Measurements from ENCODE around the gene DAZAP1.

The DAZAP1 gene

DNA sequence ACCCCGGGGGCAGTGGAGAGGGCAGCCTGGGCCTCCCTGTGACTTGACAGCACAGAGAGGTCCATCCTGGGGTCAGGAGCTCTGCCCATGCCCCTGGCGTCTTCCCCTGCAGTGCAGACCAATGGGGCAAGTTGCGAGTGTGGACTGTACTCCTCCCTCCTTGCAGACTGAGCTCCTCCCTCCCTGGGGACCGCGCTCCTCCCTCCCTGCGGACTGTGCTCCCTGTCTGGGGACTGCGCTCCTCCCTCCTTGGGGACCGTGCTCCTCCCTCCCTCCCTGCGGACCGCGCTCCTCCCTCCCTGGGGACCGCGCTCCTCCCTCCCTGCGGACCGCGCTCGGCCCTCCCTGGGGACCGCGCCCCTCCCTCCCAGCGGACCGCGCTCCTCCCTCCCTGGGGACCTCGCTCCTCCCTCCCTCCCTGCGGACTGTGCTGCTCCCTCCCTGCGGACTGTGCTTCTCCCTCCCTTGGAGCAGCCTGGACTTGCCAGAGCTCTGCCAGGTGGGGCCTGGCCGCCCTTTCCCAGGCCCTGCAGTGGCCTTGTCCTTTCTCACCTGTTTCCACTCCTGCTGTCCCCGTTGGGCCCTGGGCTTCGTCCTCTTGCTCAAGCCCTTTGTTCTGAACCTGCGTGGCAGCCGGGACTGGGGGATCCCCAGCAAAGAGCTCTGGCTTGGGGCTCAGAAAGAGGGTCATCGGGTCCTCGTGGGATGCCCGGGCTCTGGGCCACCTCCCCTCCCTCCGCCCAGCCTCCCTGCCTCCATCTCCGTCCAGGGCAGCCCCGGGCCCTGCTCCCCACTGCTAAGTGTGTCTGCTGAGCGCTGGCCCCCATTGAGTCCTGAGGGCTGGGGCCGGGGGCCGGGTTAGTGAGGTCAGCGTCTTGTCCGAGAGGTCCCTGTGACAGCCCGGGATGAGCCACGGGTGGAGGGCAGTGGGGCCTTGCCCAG lies 12.9 kb upstream of the DAZAP1 start:
- no peak for DNase-seq

DNA sequence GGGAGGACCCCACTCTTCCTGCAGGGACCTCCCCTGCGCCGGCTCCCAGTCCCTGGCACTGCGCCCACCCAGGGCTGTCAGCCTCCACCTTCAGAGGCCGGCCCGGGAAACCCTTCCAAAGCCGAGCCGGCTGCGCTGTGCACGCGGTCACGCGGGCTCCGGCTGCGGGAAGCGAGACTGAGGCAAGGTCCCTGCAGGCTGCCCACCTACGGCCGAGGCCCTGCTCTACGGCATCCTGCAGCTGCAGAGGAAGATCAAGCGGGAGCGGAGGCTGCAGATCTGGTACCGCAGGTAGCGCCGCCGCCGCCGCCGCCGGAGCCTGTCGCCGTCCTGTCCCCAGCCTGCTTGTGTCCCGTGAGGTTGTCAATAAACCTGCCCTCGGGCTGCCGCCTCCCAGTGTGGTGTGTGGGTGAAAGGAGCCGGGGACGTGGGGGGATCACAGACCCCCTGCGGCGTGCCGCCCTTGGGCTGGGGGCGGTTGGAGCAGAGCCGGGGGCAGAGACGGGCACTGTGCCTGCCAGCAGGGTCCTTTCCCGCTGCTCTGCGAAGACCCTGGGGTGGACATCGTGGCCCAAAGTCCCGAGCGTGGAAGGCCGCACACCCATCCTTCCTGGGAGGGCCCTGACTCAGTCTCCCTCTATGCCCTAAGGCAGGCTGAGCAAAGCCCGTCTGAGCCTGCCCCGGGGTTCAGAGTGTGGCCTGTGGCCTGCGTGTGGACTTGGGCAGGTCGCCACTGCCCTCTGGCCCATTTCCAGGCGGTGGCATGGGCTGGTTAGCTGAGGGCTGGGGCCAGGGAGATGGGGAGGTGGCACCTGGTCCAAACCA lies 12.0 kb upstream of the DAZAP1 start:
- no peak for DNase-seq

DNA sequence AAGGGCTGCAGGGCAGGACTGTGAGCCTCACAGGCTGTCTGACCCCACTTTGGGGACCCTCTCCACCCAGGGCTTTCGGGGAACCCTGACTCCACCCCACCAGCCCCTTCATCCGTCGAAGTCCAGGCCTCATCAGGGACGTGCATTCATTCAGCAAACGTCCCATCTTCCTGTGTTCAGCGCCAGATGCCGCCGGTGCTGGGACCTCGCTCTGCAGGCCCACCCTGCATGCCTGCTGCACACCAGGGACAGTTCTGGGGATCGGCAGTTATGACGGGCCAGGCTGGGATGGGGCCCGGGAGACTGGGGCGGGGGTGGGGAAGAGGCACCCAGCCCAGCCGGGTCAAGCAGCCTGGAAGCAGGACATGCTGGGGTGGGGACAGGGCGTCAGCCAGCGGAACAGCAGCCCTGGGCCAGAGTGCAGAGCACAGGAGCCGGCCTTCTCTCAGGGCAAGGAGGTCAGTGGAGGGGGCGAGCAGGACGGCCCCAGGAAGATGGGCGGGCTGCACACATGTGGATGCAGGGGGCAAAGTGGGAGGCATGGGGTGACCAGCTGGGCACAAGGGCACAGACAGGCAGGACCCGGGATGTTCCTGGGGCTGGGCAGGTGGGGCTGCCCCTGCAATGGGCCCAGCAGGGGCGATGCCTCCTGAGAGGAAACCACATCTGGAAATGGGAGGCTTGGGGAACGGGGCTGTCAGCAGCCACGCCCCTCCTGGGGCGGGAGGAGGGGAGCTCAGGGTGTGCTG lies 11.2 kb upstream of the DAZAP1 start:
- no peak for DNase-seq

DNA sequence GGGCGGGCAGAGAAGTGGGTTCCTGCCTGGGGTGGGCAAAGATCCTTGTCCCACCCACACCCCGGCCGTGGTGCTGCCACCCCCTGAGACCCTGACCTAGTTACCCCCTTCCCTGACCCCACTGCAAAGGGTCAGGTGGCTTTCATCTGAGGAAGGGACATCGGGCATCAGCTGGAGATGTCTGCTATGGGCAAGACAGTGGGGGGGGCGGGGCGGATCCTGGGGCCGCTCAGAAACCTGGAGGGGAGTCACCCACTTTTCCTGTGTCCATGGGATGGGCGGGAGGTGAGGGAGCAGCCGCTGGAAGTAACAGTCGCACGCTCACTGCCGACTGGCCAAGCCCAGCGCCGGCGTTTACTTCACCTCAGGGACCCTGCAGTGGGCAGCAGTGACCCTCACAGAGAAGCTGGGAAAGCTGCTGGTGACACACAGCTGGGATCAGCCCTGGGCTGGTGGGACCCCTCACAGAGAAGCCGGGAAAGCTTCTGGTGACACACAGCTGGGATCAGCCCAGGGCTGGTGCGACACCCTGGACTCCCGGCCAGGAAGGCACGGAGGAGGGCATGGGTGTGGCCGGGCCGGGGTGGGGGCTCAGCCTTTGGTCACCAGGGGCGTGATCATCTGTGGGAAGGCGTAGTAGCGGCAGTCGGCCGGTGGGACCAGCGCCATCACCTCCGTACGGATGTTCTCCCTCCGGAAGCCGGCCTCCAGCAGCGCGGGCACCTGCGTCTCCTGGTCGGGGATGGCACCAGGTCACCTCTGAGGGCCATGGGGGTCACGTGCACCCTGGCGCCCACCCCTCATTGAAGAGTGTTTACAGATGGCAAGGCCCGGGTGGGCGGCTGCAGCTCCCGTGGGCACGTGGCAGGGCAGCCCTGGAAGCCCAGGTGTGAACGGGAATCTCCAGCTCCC lies 10.4 kb upstream of the DAZAP1 start:
- DNase-seq = no peak

DNA sequence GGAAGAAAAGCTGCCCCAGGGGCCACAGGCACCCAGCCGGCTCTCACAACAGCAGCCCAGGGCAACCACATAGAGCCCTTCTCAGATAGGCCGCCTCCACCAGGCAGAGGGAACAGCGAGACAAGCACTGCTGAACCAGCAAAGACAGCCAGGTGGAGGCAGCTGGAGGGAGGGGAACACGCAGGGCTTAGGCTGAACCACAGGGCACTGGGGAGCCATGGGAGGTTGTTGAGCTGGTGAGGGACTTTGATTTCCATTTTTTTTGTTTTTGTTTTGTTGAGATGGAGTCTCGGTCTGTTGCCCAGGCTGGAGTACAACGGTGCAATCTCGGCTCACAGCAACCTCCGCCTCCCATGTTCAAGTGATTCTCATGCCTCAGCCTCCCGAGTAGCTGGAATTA lies 9.5 kb upstream of the DAZAP1 start:
- DNase-seq = no peak

DNA sequence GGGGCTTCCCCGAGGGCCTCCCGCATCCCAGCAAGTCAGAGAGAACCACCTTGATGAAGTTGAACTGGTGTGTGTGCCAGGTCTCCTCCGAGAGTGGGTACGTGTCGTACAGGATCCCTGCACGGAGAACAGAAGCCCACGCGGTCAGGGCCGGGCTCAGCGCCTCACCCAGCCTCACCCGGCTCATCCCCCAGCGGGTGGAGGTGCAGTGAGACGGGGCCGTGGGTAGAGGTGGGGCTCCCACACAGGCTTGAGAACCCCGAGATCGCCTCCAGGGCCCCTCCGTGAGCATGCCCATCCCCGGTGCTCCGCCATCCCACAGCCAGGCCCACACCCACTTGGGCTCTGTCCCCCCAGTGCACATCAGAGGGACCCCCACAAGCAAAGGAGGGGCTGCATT lies 8.3 kb upstream of the DAZAP1 start:
- DNase-seq = no peak

DNA sequence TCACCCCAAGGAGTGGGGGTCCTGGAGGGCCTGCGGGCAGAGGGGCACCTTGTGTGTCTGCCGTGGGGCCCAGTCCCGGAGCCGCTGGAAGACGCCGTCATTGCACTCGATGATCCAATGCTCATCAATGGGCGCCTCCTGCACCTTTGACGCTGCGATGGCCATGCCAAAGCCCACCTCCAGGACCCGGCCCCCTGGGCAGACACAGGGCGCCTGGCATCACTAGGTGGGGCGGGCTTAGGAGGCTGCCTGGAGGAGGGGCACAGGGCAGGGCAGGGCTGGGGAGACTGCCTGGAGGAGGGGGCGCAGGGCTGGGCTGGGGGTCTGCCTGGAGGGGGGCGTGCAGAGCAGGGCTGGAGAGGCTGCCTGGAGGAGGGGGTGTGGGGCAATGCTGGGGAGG lies 7.6 kb upstream of the DAZAP1 start:
- DNase-seq = no peak

DNA sequence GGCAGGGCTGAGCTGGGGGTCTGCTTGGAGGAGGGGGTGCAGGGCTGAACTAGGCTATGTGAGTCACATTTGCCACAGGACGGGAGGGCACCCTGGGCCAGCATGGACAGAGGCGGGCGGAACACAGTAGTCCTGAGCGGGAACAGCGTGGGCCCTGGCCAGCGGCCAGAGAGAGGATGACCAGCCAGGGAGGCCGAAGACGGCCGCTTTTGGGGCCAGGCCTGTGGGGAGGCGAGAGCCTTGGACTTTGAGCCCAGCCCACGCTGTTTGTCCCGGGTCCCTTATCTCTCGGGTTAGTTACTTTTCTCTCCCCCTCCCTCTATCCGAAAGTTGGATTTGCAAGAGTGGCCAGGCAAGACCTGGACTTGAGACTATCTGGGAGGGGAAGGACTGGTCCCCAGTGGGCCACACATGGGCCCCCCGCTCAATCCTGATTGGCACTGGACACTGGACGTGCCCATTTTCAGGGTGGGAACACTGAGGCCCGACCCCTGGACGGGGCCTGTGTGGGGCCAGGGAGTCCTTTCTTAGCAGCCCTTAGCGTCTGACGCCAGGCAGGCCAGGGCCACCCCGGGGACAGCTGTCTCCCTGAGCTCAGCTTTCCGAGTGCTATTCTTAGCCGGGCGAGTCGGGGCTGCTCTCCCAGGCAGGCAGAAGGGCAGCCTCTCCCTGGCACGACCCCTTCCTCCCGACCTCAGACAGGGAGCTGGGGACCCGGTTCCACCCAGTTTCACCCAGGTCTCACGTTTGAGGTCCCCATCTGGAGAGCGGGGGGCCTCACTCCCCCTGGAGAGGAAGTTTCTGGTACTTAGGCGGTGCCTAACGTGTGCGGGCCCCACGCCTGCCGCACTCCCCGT lies 6.9 kb upstream of the DAZAP1 start:
- peak; percentile 18 for DNase-seq

DNA sequence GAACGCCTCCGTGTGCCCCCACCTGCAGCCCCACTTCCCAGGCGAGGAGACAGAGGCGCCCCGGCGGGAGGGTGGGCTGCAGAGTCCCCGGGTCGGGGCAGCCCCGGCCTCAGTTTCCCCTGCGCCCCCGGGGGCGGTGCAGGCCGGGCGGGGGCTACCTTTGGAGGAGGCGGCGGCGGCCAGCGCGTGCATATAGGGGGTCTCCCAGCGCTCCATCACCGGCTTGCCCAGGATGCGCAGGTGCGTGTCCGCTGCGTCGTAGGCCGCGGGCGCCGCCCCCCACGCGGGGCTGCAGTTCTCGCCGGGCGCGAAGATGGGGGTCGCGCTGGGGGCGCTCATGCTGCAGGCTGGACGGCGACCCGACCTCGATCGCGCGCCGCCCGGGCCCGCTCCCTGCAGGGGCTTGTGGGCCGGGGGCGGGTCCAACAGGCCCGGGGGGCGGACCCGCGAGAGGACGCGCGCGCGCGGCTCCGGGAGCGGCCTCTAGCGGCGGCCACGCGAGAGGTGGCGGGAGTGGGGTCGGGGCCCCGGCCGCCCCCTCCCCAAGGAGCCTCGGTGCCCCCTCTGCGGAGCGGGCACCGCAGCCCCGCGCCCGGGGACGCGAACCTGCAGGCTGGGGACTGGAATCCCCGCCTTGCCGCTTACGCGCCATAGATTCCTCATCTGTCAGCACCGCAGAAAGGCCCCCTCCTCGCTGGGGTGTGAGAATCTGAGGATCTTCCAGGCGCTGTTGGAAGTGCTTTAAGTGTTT lies 6.1 kb upstream of the DAZAP1 start, which contains the start of gene GAMT:
TSS of gene GAMT (minus strand) at position 405 of the 751 bp plus-strand sequence. CDS start at position 339, 66 bp downstream.
- DNase-seq = peak; percentile 10

DNA sequence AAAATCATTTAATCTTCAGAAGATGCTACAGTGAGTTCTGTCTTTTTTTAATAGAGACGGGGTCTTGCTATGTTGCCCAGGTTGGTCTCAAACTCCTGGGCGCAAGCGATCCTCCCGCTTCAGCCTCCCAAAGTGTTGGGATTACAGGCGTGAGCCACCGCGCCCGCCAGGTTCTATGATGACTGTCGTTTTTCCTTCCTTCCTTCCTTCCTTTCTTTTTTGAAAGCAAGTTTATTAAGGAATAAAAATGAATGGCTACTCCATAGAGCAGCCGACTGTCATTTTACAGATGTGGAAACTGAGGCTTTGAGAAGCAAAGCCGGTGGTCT lies 5.5 kb upstream of the DAZAP1 start:
- no peak for DNase-seq

DNA sequence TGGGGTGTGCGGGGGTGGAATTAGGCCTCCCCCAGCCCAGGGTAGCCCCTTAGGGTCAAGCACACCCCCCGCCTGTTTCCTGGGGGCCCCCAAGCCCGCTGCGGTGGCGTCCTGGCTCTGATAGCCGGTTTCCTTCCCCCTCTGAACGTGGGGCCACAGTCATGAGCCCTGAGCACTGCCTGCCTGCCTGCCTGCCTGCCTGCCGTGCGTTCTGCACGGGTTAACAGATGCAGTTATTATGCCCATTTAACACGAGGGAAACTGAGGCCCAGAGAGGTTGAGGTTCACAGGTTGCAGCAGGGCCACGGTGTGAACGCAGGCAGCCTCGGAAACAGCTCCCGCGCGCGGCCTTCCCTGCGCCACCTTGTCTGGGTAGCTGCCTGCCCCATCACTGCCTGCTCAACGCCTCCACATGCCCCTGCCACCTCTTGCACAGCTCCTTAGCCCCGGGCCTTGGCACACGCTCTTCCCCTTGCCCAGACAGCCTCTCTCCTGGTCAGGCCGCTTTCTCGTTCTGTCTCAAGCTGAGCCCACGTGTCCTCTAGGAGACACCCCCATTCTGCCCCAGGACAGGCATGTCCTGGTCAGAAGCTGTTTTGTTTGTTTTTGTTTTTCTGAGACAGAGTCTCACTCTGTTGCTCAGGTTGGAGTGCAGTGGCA lies 4.8 kb upstream of the DAZAP1 start:
- DNase-seq = no peak

DNA sequence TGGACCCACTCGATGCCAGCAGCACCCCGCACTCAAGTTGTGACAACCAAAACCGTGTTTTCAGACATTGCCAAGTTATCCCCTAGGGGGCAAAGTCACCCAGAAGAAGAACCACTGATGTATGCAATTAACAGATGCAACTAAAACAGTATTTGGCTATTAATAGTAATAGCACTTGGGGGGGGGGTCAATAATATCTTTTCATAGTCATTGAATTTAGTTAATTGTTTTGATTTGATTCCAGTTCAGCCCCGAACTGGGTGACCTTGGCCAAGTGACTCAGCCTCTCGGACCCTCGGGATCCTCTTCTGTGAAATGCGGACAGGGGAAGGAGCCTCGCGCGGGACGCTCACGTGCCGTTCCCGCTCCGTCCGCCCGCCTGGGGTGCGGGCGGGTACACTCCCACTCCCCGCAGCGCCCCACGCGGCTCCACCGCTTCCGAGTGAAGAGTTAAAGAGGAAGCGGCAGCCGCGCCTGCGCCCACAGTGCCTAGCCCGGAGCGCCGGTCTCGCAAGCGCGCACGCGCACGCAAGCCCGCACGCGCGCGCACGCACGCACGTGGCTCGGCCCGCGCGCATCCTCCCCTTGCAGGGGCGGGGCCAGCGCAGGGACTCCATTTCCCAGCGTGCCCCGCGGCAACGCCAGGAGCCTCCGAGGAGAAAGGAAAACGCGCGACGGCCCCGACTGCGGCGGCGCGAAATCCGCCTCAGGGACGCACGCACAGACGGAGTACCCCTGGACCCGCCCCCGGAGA lies 435 bp upstream of the DAZAP1 start:
- DNase-seq = peak; percentile 93

DNA sequence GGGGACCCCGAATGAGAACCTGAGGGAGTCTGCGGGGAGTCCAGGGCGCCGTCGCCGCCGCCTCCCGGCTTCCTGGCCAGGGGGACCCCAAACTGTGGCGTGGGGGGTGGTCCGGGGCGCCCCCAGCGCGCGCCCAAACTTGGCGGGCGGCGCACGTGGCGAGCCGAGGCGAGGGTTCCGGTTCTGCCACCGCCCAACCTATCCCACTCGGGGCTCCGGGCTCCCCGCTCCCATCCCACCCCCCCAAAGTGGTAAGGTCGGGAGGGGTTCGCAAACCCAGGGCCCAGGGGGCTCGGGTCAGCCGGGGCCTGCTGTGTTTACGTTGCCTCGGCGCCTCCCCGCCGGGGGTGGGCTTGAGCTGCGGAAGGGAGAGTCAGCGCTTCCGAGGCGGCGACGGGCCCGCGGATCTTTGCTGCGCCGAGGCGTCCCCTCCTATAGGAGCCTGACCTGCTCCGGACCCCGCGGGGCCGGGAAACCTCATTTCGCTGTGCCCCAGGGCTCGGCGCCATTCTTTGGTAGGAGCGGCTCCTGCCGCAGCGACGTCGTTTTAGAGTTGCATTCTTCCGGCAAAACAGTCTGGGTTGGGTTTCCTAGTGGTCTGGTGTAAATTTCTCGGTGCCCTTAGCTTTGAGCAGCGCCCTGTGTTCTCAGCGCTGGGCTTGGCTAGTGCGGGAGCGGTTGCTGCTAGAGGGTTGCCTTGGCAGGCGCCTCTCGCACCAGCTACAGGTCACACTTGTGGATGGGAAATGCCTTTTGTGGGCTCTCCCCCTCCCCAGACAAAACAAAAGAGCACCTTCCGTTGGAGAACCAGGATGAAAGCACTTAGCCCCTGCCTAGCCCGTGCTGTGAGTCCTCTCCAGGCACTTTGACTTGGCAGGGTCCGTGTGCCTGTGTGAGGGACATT lies 1.2 kb downstream of the DAZAP1 start:
- DNase-seq = no peak

DNA sequence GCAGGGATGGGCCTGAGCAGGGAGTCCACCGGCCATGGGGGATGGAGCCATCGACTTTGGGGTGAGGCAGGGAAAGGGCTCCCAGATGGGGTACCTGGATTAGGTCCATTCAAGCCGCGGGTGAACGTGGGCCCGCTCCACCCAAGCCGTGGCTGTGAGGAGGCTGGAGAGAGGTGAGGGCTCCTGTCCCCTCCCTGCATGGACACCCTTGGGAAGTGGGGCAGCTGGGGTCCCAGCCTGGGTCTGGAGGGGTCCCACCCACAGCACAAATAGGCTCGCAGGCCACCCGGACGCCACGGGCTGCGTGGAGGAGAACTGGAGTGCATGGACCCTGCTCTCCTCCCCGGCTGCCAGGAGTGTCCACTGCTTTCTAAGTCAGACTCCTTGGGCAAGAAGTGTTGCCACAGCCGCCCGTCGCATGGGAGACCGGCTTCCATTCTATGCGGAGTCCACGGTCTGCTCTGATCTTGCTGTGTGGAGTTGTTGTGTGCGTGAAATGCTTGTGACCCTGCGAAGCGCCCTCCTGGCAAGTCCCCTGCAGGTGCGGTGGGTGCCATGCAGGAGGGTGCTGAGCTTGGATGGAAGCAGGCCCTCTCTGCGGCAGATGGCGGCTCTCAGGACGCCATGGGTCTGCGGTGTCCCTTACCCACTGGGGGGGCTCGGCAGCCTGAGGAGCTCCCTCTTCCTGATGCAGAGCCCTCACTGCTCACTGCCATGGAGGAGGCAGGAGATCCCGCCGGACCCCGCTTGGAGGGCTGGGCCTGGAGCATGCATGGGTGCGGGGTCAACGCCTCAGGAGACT lies 2.0 kb downstream of the DAZAP1 start:
- no peak for DNase-seq

DNA sequence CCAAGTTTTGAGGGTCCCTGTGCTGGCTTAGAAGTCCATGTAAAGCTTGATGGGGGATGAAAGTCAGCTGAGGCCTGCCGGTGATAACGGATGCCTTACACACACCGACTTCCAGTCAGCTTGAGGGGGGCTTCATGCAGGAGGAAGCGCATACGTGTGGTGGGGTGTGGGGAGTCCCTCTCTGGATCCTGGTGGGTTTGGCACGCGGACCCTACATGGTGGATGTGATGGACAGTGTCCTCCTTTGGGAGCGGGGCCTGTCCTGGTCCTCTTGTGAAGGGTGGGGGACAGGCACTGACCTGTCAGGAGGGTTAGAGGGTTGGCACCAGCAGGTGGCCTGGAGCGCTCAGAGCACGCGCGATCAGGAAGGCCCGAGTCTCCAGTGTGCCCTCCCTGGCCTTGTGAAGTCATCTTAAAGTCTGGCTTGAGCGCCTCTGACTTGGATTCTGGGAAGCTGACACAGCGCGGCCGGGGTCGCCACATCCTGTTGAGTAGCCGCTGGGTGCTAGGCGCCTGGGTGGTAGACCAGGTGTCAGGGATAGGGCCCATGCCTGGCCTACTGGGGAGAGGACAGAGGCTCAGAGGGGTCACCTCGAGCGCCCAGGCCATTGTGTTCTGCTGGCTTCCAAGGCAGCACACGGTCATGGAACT lies 2.9 kb downstream of the DAZAP1 start:
- no peak for DNase-seq

DNA sequence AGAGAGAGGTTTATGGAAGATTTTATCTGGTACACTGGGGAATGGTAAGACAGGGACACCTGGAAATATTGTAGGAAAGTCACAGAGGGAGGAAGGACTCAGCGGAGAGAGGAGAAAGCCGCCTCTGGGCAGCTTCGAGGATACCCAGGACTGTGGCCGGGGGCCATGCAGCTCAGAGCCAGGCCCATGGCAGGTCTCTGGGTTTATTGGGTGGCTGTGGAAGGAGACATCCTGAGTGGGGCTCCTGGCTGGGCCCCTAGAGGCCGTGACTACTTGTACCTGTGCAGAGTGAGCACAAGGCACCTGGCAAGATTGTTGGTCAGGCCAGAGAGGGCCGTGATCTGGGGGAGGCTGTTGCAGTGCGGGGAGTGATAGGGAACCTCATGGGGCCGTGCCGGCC lies 3.4 kb downstream of the DAZAP1 start:
- no peak for DNase-seq

Data from DMS79 (cell line).